CD4-positive, alpha-beta T cell treated with Interferon alpha-2 for 1 hour (primary cell): Measurements from ENCODE around the gene TP53I11.
A peak's percentile ranks its signal among the peaks of the same experiment; 100 is the strongest.

Experiments used
- DNase-seq, 2 donors: peaks; one replicate each; pipeline ENCODE4 v3.0.0-alpha.2; 2020 to 2022

Gene TP53I11

DNA sequence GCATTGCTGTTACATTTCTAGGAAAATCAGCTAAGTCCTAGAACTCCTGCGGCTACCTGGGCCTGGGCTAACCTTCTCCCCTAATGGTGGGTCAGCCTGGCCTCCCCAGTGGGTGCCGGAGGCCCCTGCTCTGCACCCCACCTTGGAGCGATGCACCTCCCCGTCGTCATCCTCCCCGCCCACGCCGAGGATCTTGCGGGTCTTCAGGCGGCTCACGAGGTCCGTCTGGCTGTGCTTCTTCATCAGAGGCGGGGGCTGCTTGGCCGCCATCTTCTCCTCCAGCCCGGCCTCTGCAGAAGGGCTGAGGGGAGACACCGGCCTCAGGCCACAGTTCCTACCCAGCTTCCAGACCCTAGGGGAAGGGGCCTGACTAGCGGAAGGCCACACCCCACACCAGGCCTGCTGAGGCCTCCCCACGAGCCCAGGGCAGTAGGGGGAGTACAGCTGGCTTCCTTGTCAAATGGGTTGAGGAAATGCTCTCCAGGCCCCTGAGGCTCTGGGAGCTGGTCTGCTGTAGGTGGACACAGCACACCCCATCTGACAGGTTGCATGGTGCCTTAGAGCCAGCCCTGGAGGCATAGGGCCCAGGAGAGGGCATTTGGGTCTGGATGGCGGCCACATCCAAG, 12.5 kb downstream of the TP53I11 start:
- no peak for DNase-seq

- no peak for DNase-seq
Measured at GRCh38 chr11:44936951-44937543, 13.6 kb downstream of the TP53I11 start.

GRCh38 chr11:44936525-44936924, 14.2 kb downstream of the TP53I11 start:
- DNase-seq = peak; percentile 80 to 86

DNA sequence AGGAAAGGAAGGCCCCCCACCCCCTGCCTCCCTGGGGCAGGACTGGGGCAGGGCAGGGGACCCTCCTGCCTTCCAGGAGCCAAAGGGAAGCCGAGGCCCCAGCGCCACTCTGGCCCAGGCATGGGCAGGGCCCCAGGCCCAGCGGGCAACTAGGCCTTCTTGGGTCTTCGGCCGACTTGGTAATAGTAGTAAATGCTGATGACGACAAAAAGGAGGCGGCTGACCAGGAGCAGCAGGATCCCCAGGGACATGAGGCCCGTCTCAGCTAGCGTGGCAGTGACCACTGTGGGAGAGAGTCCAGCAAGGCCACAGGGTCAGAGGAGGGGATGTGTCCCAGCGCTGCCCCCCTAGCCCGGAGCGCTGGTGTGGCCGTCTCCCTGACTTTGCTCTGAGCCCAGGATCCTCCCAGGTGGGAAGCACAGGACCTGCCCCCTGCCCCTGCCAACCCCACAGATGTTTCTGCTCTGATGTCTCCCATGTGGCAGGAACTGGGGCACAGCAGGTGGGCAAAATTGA, 15.9 kb downstream of the TP53I11 start:
- DNase-seq = no peak

GRCh38 chr11:44934110-44934509, 16.6 kb downstream of the TP53I11 start:
- DNase-seq = no peak

DNA sequence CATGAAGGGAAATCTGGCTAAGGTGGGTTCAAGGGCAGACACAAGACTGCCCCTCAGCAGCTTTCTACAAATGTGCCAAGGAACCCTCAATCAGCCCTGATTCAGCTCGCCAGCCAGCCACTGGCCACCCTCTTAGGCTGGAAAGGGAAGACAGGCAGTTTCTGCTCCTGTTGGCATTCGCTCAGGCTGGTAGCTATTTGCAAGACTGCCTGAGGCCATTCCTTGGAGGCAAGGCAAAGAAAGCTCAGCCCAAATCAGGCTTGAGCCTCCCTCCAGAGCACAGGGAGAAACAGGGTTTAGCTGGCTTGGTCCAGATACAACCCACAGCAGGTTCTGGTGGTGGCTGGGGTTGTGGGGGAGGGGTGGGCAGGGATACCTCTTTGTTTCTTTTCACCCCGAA, 19.2 kb downstream of the TP53I11 start:
- DNase-seq = no peak

- no peak for DNase-seq
Measured at GRCh38 chr11:44930588-44931302, 19.9 kb downstream of the TP53I11 start.

DNA sequence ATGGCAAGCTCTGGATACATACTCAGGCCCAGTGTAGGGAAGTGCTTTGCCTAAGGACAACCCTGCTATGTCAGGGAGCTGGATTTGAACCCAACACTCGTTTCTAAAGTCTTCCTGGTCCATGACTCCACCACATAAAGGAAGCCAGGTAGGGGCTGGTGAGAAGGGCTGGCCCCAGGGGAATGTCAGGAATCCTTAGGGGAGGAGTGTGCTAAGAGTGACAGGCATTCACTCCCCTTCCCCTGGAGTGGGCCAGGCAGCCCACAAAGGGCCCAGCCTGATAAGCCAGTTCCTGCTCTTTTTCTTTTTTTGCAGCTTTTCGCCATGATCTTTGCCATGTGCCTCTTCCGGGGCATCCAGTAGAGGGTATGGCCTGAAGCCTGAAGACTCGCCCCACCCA, 21.9 kb downstream of the TP53I11 start:
- no peak for DNase-seq

- DNase-seq = no peak
Measured at GRCh38 chr11:44928144-44928543, 22.5 kb downstream of the TP53I11 start.

DNA sequence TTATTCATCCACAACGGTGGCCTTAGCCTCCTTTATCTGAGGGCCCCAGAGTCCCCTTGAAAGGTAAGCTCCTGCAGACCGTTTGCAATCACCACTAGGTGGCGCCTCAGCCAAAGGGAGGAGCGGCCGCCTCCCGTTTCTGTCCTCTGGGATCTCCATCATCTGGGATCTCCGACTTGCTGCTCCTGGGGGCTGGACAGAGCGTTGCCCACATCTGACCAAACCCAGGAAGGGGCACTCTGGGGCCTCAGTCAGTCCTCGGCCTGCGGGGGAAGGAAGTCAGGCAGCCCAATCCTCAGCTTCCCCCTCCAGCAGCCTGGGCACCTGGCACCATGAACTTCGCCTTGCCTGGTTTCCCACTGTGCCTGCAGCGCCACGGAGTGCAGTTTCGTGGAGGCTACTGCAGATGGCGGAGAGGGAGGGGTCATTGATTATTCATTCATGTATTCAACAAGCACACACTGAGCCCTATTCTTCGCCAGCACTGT, 23.5 kb downstream of the TP53I11 start:
- DNase-seq = peak; percentile 43 to 52

- DNase-seq = no peak
Measured at GRCh38 chr11:44926036-44926435, 24.6 kb downstream of the TP53I11 start.

GRCh38 chr11:44923806-44924205, 26.9 kb downstream of the TP53I11 start:
- DNase-seq = no peak

- no peak for DNase-seq
Measured at GRCh38 chr11:44923115-44923514, 27.6 kb downstream of the TP53I11 start.

GRCh38 chr11:44920451-44920850, 30.2 kb downstream of the TP53I11 start:
- no peak for DNase-seq

GRCh38 chr11:44917741-44918140, 32.9 kb downstream of the TP53I11 start:
- DNase-seq = no peak

GRCh38 chr11:44916801-44917385, 33.8 kb downstream of the TP53I11 start:
- no peak for DNase-seq

DNA sequence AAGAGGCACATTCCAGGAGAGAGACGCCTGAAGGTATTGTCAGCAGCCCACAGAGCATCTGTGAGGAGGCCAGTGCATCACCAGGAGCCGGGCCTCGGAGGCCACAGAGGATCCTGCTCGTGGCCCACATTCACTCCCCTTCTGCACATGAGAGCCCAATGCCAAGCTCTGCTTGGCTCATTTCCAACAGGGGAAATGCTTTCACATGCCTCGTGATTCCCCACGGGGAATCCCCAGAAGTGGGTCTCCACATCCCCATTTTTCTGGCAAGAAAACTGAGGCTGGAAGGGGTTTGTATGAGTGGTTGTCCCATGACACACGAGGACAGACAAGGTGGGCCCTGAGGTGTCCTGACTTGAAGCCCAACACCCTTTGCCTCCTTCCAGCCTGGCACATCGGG, 34.4 kb downstream of the TP53I11 start:
- DNase-seq = no peak

- peak in 1 of 2 donors; percentile 13 for DNase-seq
Measured at GRCh38 chr11:44915621-44916020, 35.1 kb downstream of the TP53I11 start.

- DNase-seq = no peak
Measured at GRCh38 chr11:44915004-44915403, 35.7 kb downstream of the TP53I11 start.

- no peak for DNase-seq
Measured at GRCh38 chr11:44914105-44914504, 36.6 kb downstream of the TP53I11 start.

DNA sequence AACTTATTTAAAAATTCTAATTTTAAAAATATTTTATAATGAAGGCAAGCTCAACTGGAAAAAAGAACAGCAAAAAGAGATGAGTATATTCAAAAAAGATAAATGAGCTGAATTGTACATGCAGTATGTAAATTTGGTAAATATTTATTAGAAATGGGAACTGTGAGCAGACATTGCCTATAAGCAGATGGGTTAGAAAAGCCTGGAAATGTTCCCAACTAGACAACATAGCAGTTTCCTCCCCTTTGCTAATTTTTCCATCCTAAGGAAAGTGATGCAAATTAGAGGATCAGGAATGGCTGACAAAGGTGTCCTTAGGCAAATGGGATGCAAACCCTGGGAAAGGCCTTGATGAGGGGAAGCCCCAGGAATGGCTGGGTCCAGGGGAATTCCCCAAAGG, 37.2 kb downstream of the TP53I11 start:
- no peak for DNase-seq

DNA sequence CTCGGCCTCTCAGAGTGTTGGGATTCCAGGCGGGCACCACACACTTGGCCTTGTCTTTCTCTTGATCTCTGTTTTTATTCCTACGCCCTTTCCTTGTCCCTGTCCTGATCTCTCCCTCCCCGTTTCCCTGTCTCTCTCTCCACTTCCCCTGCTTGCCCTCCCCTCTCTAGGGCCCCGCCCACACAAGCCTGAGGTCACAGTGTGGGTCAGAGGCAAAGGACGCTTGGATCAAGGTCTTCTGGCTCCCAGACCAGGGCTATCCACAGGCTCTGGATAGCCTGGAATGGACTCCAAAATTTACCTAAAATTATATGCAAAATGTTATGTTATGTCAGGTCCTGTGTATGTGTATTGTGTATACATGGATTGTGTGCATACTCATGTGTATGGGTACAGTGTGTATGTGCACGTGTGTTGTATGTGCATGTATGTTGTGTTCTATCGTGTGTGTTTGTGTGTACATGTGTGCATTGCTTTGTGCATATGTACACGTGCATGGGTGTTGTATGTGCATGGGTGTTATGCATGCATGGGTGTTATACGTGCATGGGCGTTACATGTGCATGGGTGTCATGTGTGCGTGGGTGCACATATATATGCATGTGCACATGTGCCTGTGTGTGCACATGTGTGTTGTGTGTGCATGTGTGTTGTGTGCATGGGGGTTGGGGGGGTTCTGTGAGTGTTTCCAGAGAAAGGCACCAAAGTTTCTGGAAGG, 38.3 kb downstream of the TP53I11 start:
- no peak for DNase-seq
